KMS-11 (cell line): ENCODE measurements around the gene SEPSECS.

Experiments used
- H2AFZ ChIP-seq: fragments of 200-600 bp; sonication (generic); 2 replicates; pipeline ENCODE4 v1.6.1; 2016; ENCODE audit warnings: antibody characterized with exemption, mixed run types, low read depth
- H3K27ac ChIP-seq: fragments of 200-600 bp; sonication (generic); 2 replicates; pipeline ENCODE4 v1.6.1; 2016; ENCODE audit warnings: mild to moderate bottlenecking, mixed run types
- H3K27me3 ChIP-seq: fragments of 200-600 bp; sonication (generic); 2 replicates; pipeline ENCODE4 v1.6.1; 2017; ENCODE audit warnings: mild to moderate bottlenecking, low read depth, mixed run types, moderate library complexity; ENCODE audit not compliant: insufficient read depth
- H3K36me3 ChIP-seq: fragments of 200-600 bp; sonication (generic); 2 replicates; pipeline ENCODE4 v1.6.1; 2017; ENCODE audit warnings: mild to moderate bottlenecking, mixed run types; ENCODE audit not compliant: insufficient read depth
- H3K4me1 ChIP-seq: fragments of 200-600 bp; sonication (generic); 2 replicates; pipeline ENCODE4 v1.6.1; 2016; ENCODE audit warnings: mild to moderate bottlenecking, low read depth, mixed run types; ENCODE audit not compliant: poor library complexity, severe bottlenecking
- H3K4me2 ChIP-seq: fragments of 200-600 bp; sonication (generic); 2 replicates; pipeline ENCODE4 v1.7.0; 2016; ENCODE audit warnings: mild to moderate bottlenecking, mixed run types
- H3K4me3 ChIP-seq: fragments of 200-600 bp; sonication (generic); IDR thresholded peaks from 2 replicates; pipeline ENCODE4 v1.6.1; 2017; ENCODE audit warnings: low read depth, low read length, mixed read lengths; ENCODE audit not compliant: insufficient read depth
- H3K79me2 ChIP-seq: fragments of 200-600 bp; sonication (generic); 2 replicates; pipeline ENCODE4 v1.6.1; 2016; ENCODE audit warnings: low read depth, mixed run types; ENCODE audit not compliant: insufficient read depth
- H3K9ac ChIP-seq: fragments of 200-600 bp; sonication (generic); 2 replicates; pipeline ENCODE4 v1.6.1; 2016; ENCODE audit warnings: mild to moderate bottlenecking, mixed run types
- H4K20me1 ChIP-seq: fragments of 200-600 bp; sonication (generic); 2 replicates; pipeline ENCODE4 v1.6.1; 2016; ENCODE audit warnings: mild to moderate bottlenecking, mixed run types; ENCODE audit not compliant: insufficient read depth
- TF ChIP-seq, protein P1 (sequence below): fragments of 200-600 bp; sonication (generic); conservative IDR thresholded peaks from 2 replicates; pipeline ENCODE4 v1.6.1; 2017; ENCODE audit warnings: low read depth, mild to moderate bottlenecking, antibody characterized with exemption, low read length, moderate library complexity, mixed read lengths

The SEPSECS gene

DNA sequence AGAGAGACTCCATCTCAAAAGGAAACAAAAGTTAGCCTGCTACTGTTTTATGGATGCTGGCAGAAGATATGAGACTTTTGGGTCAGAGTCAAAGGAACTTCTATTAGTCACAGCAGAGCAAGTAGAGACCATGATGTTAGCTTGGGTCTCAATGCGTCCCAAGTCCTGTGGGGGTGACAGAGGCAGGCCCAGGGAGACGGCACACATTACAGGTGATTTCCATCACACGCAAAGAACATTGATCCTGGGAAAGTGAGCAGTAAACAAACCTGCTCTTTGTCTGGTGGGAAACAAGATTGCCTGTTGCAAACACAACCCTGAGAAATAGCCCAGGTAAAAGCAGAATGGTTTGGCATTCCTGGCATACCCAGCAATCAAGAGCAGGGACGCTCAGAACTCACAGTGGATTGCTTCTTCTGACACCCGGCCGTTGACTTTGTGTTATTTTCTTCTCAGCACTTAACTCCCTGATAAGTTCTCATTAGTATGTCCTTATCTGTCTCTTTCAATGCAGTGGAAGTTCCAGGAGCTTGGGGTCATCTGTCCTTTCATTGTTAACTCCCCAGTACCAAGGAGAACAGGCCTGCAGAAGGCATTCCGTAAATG, 78.3 kb downstream of the SEPSECS start:
- peak overlapping the region; percentile 77; the same call in 1 of the 2 replicates for H3K27ac ChIP-seq
- TF ChIP-seq, protein P1, sequence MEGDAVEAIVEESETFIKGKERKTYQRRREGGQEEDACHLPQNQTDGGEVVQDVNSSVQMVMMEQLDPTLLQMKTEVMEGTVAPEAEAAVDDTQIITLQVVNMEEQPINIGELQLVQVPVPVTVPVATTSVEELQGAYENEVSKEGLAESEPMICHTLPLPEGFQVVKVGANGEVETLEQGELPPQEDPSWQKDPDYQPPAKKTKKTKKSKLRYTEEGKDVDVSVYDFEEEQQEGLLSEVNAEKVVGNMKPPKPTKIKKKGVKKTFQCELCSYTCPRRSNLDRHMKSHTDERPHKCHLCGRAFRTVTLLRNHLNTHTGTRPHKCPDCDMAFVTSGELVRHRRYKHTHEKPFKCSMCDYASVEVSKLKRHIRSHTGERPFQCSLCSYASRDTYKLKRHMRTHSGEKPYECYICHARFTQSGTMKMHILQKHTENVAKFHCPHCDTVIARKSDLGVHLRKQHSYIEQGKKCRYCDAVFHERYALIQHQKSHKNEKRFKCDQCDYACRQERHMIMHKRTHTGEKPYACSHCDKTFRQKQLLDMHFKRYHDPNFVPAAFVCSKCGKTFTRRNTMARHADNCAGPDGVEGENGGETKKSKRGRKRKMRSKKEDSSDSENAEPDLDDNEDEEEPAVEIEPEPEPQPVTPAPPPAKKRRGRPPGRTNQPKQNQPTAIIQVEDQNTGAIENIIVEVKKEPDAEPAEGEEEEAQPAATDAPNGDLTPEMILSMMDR = no peak
- no peaks in the 10 kb centered on the region for H3K36me3 ChIP-seq
- H3K4me2 ChIP-seq = no peak overlapping the region; the same call in 1 of the 2 replicates
- H3K4me1 ChIP-seq = peaks cover 74% of the 10 kb centered on the region
- H4K20me1 ChIP-seq = no peaks in the 10 kb centered on the region
- no peaks in the 10 kb centered on the region for H3K27me3 ChIP-seq
- H3K9ac ChIP-seq = no peak overlapping the region
- no peak overlapping the region for H3K4me3 ChIP-seq
- H3K79me2 ChIP-seq = no peaks in the 10 kb centered on the region
- no peak overlapping the region for H2AFZ ChIP-seq

DNA sequence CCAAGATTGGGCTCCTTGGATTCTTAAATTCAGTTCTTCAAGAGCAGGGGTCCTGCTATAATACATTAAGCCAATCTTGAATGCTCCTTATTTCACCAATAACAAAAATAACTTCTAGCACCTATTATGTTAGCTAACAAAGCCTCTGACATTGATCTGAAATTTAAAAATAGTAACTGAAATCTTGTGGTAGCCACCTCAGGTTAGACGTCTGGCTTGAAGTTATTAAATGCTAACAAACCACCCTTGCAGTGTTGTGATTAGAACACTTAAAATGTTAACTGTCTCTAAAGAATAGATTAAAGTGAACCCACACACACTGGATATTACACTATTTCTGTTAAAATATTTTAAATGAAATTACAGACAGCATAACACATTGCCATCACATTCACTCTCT, 79.7 kb downstream of the SEPSECS start:
- H3K4me2 ChIP-seq = peak overlapping the region; percentile 82
- H3K36me3 ChIP-seq = no peaks in the 10 kb centered on the region
- no peaks in the 10 kb centered on the region for H3K27me3 ChIP-seq
- H4K20me1 ChIP-seq = no peaks in the 10 kb centered on the region
- H3K79me2 ChIP-seq = no peaks in the 10 kb centered on the region
- TF ChIP-seq, protein P1 = no peak
- H3K27ac ChIP-seq = peak overlapping the region; percentile 77
- H3K4me1 ChIP-seq = peaks cover 60% of the 10 kb centered on the region
- H3K4me3 ChIP-seq = no peak overlapping the region
- H2AFZ ChIP-seq = peak overlapping the region; percentile 52
- H3K9ac ChIP-seq = peak overlapping the region; percentile 17; the same call in 1 of the 2 replicates

DNA sequence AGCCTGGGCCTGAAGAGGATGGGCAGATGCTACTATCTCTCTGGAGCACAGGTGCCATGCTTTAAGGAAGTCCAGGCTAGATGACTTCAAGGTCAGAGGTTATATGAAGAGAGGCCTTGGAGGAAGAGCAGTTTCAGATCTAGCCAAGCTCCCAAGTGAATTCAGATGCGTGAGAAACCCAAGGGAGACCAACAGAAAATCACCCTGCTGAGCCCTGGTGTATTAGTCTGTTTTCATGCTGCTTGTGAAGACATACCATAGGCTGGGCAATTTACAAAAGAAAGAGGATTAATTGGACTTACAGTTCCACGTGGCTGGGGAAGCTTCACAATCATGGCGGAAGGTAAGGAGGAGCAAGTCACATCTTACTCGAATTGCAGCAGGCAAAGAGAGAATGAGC, 81.7 kb downstream of the SEPSECS start:
- Histone ChIP-seq H3K9ac (no peak overlapping the region), H4K20me1 (no peaks in the 10 kb centered on the region), H3K4me2 (no peak overlapping the region), H3K36me3 (no peaks in the 10 kb centered on the region), H3K4me3 (no peak overlapping the region), H3K27me3 (no peaks in the 10 kb centered on the region), H3K4me1 (peaks cover 52% of the 10 kb centered on the region), H3K79me2 (no peaks in the 10 kb centered on the region), H3K27ac (peak overlapping the region; percentile 77; the same call in 1 of the 2 replicates), H2AFZ (peak overlapping the region; percentile 30; the same call in 1 of the 2 replicates)
- TF ChIP-seq, protein P1 = no peak

DNA sequence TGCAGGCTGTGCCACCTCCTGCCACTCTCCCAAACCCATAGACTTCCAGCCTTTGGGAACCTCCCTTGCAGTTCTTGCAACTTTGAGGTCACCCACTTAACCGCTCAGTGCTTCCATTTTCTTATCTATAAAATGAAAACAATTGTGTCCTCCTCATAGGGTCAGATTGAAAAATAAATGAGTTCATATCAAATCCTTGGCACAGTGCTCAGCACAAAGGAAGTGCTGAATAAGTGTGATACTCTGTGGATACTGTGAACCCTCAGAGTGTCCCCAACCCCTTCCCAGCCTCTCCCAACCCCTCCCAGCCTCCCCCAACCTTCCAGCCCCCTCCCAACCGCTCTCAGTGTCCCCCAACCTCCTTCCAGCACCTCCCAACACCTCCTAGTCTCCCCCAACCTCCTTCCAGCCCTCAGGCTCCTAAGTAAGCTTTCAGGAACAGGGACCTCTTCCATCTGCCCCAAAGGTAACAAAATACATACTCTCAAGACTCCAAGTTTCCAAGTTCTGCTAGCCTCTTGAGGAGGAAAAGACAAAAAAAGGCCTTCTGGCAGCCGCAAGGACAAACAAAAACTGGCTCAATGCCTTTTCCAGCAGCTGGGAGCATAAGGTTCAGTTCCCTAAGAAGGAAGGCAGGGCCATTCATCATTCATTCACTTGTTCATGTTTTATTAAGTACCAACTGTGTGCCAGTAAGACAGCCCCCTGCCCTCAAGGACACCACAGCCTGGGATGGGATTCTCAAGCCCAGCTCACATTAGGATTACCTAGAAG, 83.4 kb downstream of the SEPSECS start:
- TF ChIP-seq, protein P1 = no peak
- no peak overlapping the region for H2AFZ ChIP-seq

More for the DNA sequence above, 83.4 kb downstream of the SEPSECS start:
- H3K27ac ChIP-seq = no peak overlapping the region
- no peaks in the 10 kb centered on the region for H3K27me3 ChIP-seq
- H3K9ac ChIP-seq = no peak overlapping the region
- H4K20me1 ChIP-seq = no peaks in the 10 kb centered on the region
- no peak overlapping the region for H3K4me3 ChIP-seq
- H3K36me3 ChIP-seq = no peaks in the 10 kb centered on the region
- no peak overlapping the region for H3K4me2 ChIP-seq
- no peaks in the 10 kb centered on the region for H3K79me2 ChIP-seq
- H3K4me1 ChIP-seq = peaks cover 44% of the 10 kb centered on the region
